NCI-H2029 (cell line): ENCODE data around the gene MAP7D3.
"Not testable (repeated sequence)": the region's sequence is repeated elsewhere in the genome, so short reads cannot be mapped to it uniquely, and the experiment has no call there.

Source experiments
- DNase-seq: peaks from one replicate; lab custom pipeline; 2025; lab: John Stamatoyannopoulos, UW

MAP7D3 gene

DNA sequence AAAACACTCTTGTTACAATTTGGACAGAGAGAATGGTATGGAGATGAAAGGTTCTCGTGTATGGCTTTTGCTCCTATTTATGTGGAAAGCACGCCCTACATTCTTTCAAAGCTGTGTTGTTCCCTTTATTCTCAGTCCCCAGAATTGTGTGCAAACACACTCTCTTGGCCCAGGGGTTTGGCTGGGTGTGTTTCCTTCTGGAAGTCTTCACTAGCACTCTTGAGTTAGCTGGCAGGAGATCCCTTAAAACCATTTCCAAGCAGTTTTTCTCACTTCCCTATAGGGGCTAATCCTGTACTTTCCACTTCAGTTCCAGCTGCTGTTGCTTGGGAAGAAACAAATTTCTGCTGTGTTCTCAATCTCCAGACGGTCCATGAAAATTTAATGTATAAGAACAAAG lies 68.8 kb downstream of the MAP7D3 start:
- DNase-seq: no peak

DNA sequence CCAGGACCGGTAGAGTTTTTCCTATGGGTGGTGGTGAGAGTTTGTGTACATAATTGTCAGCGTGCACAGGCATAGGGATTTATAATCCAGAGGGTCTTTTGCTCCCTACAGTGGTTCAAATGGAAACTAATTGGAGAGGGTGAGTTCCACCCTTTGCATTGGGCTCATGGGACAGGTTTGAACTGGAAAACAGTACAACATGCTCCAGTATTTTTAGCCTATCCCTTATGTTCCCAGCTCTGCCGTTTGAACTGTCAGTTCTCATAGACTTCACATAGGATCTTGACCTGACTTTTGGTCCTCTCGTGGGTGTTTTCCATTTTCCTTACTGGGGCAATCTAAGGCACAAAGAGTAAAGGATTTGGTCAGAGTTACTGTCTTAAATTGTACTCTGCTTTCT lies 72.1 kb downstream of the MAP7D3 start:
- no peak for DNase-seq

DNA sequence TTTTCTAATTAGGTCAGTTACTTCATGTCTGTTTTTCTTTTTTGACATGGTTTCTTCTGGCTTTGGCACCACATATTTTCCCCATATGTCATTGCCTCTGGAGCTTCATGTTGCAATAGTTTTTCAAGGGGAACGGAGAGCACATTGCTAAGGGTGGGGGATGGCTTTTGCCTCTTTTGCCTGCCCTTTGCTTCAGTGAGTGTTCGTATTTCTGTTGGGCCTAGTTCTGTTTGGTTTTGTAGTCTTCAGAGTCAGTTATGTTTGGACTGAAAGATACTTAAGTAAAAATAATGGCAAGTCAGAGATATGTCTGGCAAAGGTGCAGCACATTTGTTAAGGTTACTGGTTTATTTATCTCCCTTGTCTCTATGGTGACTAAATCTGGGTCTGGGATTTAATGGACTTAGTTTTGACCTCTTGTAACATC lies 74.8 kb downstream of the MAP7D3 start:
- DNase-seq: no peak

DNA sequence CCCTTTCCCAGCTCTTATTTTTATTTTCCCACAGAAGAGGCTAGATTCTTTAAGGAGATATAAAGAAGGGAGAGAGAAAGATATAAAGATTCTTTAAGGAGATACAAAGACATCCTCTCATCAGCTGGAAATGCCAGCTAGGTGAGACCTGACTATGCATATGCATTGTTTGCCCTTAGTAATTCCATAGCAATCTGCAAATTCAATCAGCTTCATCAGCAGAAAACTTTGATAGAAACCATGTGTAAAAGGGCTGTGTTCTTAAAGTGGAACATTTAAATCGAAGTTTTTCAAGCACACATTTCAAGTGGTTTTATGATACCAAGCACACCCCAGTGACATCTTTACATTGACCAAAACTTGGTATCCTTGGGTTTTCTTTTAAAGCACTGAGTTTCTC lies 79.8 kb downstream of the MAP7D3 start:
- no peak for DNase-seq

DNA sequence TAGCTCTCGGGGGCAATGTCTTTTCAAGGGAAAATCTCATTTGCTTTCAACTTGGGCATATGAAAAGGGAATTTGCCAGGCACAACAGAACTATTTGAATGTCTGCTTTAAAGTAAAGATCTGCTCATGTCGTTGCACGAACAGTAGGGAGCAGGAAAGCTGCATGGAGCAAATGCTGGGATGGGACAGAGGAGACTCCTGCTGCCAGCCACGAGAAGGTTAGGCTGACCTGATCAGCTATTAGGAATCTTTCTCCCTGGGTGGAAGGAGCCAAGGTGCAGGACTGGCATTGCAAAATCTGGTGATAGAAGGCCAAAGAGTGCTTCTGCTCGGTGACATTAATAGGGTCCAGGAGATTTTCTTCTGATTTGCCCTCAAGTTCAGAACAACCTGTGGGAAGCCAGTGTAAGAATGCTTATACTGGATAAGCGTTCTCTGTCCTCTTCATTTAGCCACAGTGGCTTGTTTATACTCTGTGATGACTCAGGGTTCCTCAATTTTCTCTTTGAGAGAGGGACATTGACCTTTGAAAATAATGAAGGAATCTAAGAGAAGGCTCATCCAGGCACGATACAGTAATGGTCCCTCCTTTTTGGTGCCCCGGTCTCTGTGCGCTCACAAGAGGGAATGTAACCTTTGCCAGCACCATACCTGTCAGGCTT lies 80.9 kb downstream of the MAP7D3 start:
- no peak for DNase-seq

DNA sequence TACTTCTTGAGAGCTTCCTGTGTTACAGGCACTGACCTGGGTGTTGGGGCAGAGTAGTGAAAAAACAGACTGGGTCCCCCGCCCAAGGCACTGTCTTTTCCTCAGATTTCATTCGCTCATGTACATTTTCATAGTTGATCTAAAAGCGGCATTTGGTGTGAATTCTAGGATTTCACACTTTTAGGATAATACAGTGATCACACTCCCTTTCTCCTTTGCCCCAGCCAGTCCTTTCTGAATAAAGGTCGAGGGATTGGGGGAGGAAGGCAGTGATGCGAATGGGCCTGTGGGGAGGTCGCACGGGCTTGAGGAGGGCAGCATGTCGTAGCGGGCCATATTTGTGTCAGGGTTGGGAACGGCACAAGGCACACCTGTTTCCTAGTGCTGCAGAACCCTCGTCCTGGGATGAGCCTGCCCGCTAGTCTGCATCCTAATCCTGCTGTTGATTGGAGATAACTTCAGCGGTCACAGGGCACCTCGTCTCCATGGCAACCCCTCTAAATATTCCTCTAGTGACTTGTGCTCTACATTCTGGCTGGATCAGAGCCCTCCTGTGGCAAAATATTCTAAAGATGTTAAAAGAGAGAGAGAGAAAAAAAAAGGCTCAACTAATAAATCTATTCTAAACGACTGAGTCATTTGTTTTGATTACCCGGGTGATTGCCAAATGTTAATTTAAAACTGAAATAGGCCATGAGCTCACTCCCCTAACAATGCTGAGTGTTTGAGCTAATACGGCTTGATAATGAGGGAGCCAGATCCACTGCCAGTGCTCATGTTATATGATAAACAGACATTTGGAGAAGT lies 82.1 kb downstream of the MAP7D3 start:
- DNase-seq: no peak

DNA sequence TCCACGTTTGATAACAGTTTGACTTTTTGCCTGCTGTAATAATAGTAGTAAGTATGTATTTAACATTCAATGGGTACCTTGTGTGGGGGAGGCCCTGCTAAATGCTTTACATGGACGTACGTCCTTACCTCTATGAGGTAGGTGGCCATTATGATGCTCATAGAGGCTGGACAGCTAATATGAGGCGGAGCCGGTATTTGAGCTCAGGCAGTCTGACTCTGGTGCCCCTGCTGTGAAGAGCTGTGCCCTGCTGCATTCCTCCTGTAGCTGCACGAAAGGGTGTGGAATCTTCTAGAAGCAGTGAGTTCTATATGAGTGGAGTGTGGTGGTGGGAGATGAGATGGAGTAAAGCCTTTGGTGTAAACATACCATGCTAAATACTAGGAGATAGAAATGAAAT lies 83.2 kb downstream of the MAP7D3 start:
- DNase-seq: not testable (repeated sequence)

DNA sequence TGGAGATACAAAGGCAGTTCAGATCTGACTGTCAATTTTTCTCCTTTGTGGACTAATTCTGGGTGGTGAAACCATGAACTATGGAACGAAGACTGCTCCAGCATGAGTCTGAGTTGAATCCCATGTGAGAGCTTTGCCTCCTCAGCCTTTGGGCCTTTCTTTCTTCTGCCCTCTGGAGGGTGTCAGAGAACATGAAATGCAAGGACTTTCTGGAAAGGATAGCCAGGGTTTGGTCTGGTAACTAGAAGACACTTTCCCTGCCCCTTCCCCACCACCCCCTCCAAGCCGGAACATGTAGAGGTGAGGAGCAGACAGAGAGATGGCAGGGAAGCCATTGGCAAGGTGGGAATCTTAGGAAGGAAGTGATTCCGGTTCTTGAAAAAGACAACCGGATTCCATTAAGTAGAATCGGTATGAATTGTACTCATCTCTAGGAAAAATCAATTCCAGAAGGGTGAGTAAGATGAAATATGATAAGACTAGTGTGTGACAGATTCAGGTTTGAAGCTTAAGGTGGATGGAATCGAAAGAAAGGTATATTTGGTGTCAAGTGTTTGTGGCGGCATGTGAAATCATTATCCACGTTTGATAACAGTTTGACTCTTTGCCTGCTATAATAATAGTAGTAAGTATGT lies 84.9 kb downstream of the MAP7D3 start:
- DNase-seq: no peak

DNA sequence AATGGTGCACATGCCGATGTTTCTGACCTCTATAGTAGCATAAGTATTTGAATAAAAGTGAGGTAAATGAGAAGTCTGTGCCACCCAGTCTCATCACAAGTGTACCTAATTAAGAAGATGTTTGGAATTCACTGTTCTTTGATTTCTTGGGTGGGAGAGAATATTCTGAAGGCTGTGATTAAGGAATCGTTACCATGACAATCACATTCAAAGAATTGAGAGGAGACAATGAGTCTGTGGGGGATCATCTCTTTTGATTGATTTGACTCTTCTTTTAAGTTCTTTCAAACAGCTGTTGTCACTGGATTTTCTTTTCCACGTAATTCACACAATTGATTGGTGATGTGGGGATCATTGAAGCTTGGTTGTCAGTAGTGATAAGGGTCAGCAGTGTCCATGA lies 85.8 kb downstream of the MAP7D3 start:
- DNase-seq: no peak

DNA sequence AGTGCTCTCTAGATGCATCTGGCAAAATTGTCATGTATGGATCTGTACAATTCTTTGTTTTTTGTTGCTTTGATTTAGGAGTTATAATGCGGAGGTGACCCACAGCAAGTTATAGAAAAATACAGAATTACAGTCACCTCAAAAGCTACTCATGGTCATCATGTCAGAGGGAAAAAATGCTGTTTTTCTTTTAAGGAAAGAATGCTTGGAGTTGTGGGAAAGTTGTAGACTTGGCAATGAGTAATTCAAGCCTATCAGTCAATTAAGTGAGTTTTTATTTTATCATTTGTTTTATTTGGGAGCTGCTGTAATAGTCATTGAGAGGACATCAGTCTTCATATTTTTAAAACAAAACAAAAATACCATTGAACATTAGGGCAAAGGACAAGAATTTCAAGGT lies 87.5 kb downstream of the MAP7D3 start:
- no peak for DNase-seq
